ENCODE results near the gene OR10H5.

The OR10H5 gene

GRCh38 chr19:15810335-15810734, 22.9 kb downstream of the OR10H5 start:
- no peak for TF ChIP-seq CTCF (IDR thresholded peaks at IDR 0.05; ENCODE audit: extremely low read depth, insufficient read depth, missing control alignments)
- in situ Hi-C loops (cut with MboI; ENCODE audit: low pct_unique_long_range_greater_than_20kb, low sequenced_read_pairs, unreplicated experiment): no loop called here
- DNase-seq (ENCODE audit: low spot score): no peak

- no peak for DNase-seq (ENCODE audit: low spot score)
- in situ Hi-C loops (cut with MboI; ENCODE audit: low pct_unique_long_range_greater_than_20kb, low sequenced_read_pairs, unreplicated experiment): no loop called here
- TF ChIP-seq CTCF (IDR thresholded peaks at IDR 0.05; ENCODE audit: extremely low read depth, insufficient read depth, missing control alignments): no peak
Measured at GRCh38 chr19:15811476-15811875, 24.0 kb downstream of the OR10H5 start.

GRCh38 chr19:15812060-15812722, 24.7 kb downstream of the OR10H5 start:
- TF ChIP-seq CTCF (IDR thresholded peaks at IDR 0.05; ENCODE audit: extremely low read depth, insufficient read depth, missing control alignments): no peak
- no peak for DNase-seq (ENCODE audit: low spot score)
- in situ Hi-C loops (cut with MboI; ENCODE audit: low pct_unique_long_range_greater_than_20kb, low sequenced_read_pairs, unreplicated experiment): no loop called here

GRCh38 chr19:15813916-15814315, 26.5 kb downstream of the OR10H5 start:
- no peak for TF ChIP-seq CTCF (IDR thresholded peaks at IDR 0.05; ENCODE audit: extremely low read depth, insufficient read depth, missing control alignments)
- DNase-seq (ENCODE audit: low spot score): no peak
- in situ Hi-C loops (cut with MboI; ENCODE audit: low pct_unique_long_range_greater_than_20kb, low sequenced_read_pairs, unreplicated experiment): no loop called here

- DNase-seq (ENCODE audit: low spot score): no peak
- TF ChIP-seq CTCF (IDR thresholded peaks at IDR 0.05; ENCODE audit: extremely low read depth, insufficient read depth, missing control alignments): no peak
- in situ Hi-C loops (cut with MboI; ENCODE audit: low pct_unique_long_range_greater_than_20kb, low sequenced_read_pairs, unreplicated experiment): no loop called here
Measured at GRCh38 chr19:15815306-15815705, 27.8 kb downstream of the OR10H5 start, which contains the start of gene OR10H1. TSS of gene OR10H1 (minus strand) at chr19:15815664. CDS start at chr19:15808037, 7,627 bp downstream.

GRCh38 chr19:15820646-15821045, 33.2 kb downstream of the OR10H5 start:
- DNase-seq (ENCODE audit: low spot score): no peak
- no peak for TF ChIP-seq CTCF (IDR thresholded peaks at IDR 0.05; ENCODE audit: extremely low read depth, insufficient read depth, missing control alignments)
- in situ Hi-C loops (cut with MboI; ENCODE audit: low pct_unique_long_range_greater_than_20kb, low sequenced_read_pairs, unreplicated experiment): no loop called here
